H1 (cell line): Measurements from ENCODE around the gene FDXACB1. TPM values are rescaled to one million over a fixed set of nuclear protein-coding genes. Genes with fewer than 3 reads are reported as not detected.

Experiments
- ASH2L ChIP-seq: fragments of 200-600, 300-600 bp; sonication (generic); IDR thresholded peaks from one replicate; pipeline ENCODE4 v1.7.1; 2017; ENCODE audit warnings: low read length
- CHD1 ChIP-seq: IDR thresholded peaks from 2 replicates; pipeline ENCODE4 v1.6.1; 2012; ENCODE audit warnings: low read depth, low read length, improper control_type of control experiment
- CTBP2 ChIP-seq: IDR thresholded peaks from 2 replicates; pipeline ENCODE4 v1.7.0; 2011; ENCODE audit warnings: borderline replicate concordance, mild to moderate bottlenecking, moderate library complexity, mixed read lengths, low read length; ENCODE audit not compliant: insufficient read depth, insufficient read length
- EZH2 ChIP-seq: fragments of 200-600 bp; sonication (generic); IDR thresholded peaks from 2 replicates; pipeline ENCODE4 v1.7.1; 2012; ENCODE audit warnings: low read depth, mild to moderate bottlenecking, moderate library complexity, low read length, inconsistent platforms; ENCODE audit not compliant: severe bottlenecking
- FOSL1 ChIP-seq: IDR thresholded peaks from 2 replicates; pipeline ENCODE4 v1.6.1; 2011; ENCODE audit warnings: mild to moderate bottlenecking, low read depth, low read length, moderate library complexity; ENCODE audit not compliant: insufficient read depth
- HDAC2 ChIP-seq, 2 experiments: fragments of 300-600 bp in 1 of 2; sonication (generic) in 1 of 2; IDR thresholded peaks; 2 replicates each; pipeline ENCODE4 v1.6.1; 2011 to 2012; ENCODE audit warnings: low read depth in 2 of 2, low read length in 2 of 2, mild to moderate bottlenecking in 2 of 2, moderate library complexity in 2 of 2, borderline replicate concordance in 1 of 2, inconsistent platforms in 1 of 2
- MAFK ChIP-seq: IDR thresholded peaks from 2 replicates; pipeline ENCODE4 v1.6.1; 2012; ENCODE audit warnings: low read depth, mild to moderate bottlenecking, improper control_type of control experiment, low read length
- POLR2AphosphoS5 ChIP-seq: IDR thresholded peaks from 2 replicates; pipeline ENCODE4 v1.6.1; 2011; ENCODE audit warnings: low read depth, low read length
- RAD21 ChIP-seq, 2 experiments: IDR thresholded peaks in 1 of 2; conservative IDR thresholded peaks in 1 of 2; 2 replicates each; pipeline ENCODE4 v1.6.1; 2011; ENCODE audit warnings: low read depth in 2 of 2, low read length in 2 of 2, improper control_type of control experiment in 1 of 2, inconsistent platforms in 1 of 2, mild to moderate bottlenecking in 1 of 2, moderate library complexity in 1 of 2
- SIX5 ChIP-seq: IDR thresholded peaks from 2 replicates; pipeline ENCODE4 v1.6.1; 2011; ENCODE audit warnings: mild to moderate bottlenecking, low read depth, low read length
- SP4 ChIP-seq: IDR thresholded peaks from 2 replicates; pipeline ENCODE4 v1.6.1; 2012; ENCODE audit warnings: low read length, inconsistent platforms
- SUZ12 ChIP-seq: fragments of 200-600 bp; sonication (generic); IDR thresholded peaks from 2 replicates; pipeline ENCODE4 v1.6.1; 2012; ENCODE audit warnings: mild to moderate bottlenecking, inconsistent platforms, low read length, moderate library complexity, mixed read lengths
- TEAD4 ChIP-seq: IDR thresholded peaks from 2 replicates; pipeline ENCODE4 v1.6.1; 2012; ENCODE audit warnings: low read depth, low read length, inconsistent platforms, mixed read lengths
- polyA plus RNA-seq, 7 experiments: library from polyadenylated mRNA; depleted of rRNA in 3 of 7; stranded (reverse) in 5 of 7; unstranded in 2 of 7; fragments of >200 nt in 5 of 7; fragments of 200-250 nt in 2 of 7; gene quantifications; 1 replicate in 5 of 7; 2 replicates in 1 of 7; 4 replicates in 1 of 7; pipeline versions ENCODE4 v1.2.1 to v1.2.3, GENCODE V29; 2011 to 2013; ENCODE audit warnings: missing spikeins in 2 of 7, mixed read lengths in 2 of 7
- total RNA-seq: library from RNA; stranded (reverse); fragmentation: NEBNext Ultra II Directional; extraction: Animal tissue kit (Norgen Biotek cat#: 25700); gene quantifications from 2 replicates; pipeline ENCODE4 v1.2.1, GENCODE V29; 2021

FDXACB1 gene
- total and polyA plus RNA-seq, 2 of the 8 experiments (the other 6 are each of a cell fraction or from before 2014, with no cell fraction given): 1.4 to 2.3 TPM

GRCh38 chr11:111878849-111879636 is at the start of gene FDXACB1, which contains the start of gene CFAP68 (continued):
- TF ChIP-seq HDAC2 (IDR thresholded peaks at IDR 0.05; ENCODE audit: borderline replicate concordance in 1 of 2, low read depth in 2 of 2, low read length in 2 of 2) (peak in 1 of 2 experiments; percentile 89; a peak in 2 of 4 replicates), ASH2L (peak; percentile 90), TEAD4 (peak; percentile 74; the same call in 1 of the 2 replicates), SUZ12 (no peak), RAD21 (IDR thresholded peaks at IDR 0.05 in 1 of 2, conservative IDR thresholded peaks at IDR 0.05 in 1 of 2; ENCODE audit: low read depth in 2 of 2, low read length in 2 of 2) (peak; percentile 89), CTBP2 (peak; percentile 58), EZH2 (no peak), CHD1 (peak; percentile 49; the same call in 1 of the 2 replicates), SIX5 (no peak), POLR2AphosphoS5 (peak; percentile 90), MAFK (no peak), SP4 (0 out of 2 replicates have a peak, but pooled peaks have one; percentile 37), FOSL1 (no peak)
